Femur (tissue), 1 donor: ENCODE data around the gene RAMP3.
"Not testable (repeated sequence)": the region's sequence is repeated elsewhere in the genome, so short reads cannot be mapped to it uniquely, and the experiment has no call there.

Source experiments
- DNase-seq: peaks from one replicate; pipeline ENCODE4 v3.0.0-alpha.2; 2017

Gene RAMP3

GRCh38 chr7:45198986-45199385 lies 41.4 kb downstream of the RAMP3 start:
- DNase-seq = no peak

- DNase-seq = no peak
Measured at GRCh38 chr7:45199506-45199905, 41.9 kb downstream of the RAMP3 start.

DNA sequence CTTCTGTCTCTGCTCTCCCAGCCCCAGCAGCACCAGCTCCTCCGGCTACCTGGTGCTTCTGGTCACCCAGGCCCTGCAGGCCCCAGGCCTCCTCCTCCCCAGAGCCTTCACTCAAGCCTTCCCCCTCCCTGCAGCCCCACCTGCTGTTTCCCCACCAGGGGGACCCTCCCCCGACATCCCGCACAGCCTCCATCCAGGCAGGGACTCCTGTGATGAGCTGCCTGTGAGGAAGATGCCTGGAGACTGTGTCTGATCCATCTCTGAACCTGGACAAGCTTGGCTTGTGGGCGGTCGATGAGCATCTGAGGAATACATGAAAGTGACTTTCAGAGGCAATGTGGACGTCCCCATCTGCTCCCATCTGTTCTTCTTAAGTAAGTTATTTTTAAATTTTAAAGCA lies 45.0 kb downstream of the RAMP3 start:
- DNase-seq = no peak

DNA sequence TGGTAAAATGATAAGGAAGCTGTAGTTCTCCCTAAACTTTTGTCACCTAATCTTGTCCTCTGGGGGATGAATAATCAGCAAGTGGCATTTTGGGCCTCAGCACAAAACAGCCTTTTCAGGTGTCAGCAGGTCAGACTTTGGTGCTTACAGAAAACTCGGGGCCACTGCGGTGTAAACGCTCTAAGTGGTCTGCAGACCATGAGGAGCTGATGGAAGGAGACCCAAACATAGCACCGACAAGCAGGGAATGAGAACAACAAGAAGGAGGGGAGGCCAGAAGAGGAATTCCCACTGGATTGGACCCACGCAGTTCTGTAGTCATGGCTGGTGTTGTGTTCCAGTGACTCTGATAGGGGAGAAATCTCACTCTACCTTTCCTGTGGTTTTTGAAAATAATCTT lies 45.4 kb downstream of the RAMP3 start:
- DNase-seq = no peak

- DNase-seq = no peak
Measured at GRCh38 chr7:45203459-45203858, 45.9 kb downstream of the RAMP3 start.

GRCh38 chr7:45203936-45204445 lies 46.4 kb downstream of the RAMP3 start:
- no peak for DNase-seq

DNA sequence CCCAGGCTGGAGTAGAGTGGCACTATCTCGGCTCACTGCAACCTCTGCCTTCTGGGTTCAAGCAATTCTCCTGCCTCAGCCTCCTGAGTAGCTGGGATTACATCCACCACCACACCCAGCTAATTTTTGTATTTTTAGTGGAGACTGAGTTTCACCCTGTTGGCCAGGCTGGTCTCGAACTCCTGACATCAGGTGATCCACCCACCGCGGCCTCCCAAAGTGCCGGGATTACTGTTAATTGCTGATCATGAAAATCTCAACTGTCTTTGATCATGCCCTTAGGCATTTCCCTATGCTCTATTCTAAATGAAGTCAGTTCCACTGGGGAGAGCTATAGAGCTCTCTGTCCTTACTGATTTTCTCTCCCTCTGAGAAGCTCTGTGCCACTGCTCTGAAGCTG lies 48.7 kb downstream of the RAMP3 start:
- not testable (repeated sequence) for DNase-seq

DNA sequence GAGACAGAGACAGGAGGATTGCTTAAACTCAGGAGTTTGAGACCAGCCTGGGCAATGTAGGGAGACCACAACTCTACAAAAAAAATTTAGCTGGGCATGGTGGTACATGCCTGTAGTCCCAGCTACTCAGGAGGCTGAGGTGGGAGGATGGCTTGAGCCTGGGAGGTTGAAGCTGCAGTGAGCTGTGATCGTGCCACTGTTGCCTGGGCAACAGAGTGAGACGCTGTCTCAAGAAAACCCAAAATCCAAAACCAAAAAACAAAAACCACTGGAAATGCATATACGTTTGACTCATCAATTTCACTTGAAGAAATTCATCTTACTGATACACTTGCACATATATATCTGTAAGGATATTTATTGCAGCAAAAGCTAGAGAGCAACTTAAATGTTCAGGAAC lies 52.3 kb downstream of the RAMP3 start:
- not testable (repeated sequence) for DNase-seq

DNA sequence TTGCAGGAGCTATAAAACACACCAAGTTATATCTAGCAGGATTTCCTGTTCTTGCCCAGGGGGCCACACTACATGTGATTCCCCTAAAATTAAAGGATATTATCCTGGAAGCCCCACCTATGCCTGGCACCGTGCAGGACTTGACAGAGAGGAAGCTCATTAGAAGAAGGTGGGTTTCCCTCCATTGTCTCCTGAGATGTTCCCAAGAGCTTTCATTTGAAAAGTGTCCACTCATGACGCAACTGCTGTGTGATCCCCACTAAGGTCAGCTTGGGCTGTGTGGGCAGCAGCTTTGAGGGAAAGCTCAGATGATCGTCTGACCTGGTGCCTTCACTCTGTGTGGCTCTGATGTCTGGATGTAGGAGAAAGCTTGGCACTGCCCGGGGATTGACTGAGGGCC lies 53.5 kb downstream of the RAMP3 start:
- no peak for DNase-seq

DNA sequence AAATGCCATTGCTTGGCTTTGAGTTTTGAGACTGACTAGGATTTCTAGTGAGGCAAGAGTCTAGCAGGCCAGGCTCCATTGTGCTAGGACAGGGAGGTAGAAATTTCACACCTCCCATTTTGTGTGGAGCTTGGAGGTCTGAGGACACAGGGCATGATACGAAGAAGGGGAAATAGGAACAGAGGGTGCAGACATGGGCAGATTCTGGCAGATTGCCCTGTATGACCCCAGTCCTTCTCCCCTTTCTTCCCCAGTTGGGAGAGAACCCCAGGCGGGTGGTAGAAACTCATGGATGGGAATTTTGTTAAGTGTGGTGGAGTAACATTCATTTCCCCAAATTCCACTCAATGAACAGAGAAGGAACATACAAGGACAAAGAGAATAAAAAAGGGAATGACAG lies 54.4 kb downstream of the RAMP3 start:
- no peak for DNase-seq

GRCh38 chr7:45212606-45213005 lies 55.0 kb downstream of the RAMP3 start:
- no peak for DNase-seq

- no peak for DNase-seq
Measured at GRCh38 chr7:45215601-45216062, 58.0 kb downstream of the RAMP3 start.

- DNase-seq = no peak
Measured at GRCh38 chr7:45216181-45216580, 58.6 kb downstream of the RAMP3 start.

- DNase-seq = no peak
Measured at GRCh38 chr7:45216622-45217165, 59.1 kb downstream of the RAMP3 start.

- no peak for DNase-seq
Measured at GRCh38 chr7:45217358-45217757, 59.8 kb downstream of the RAMP3 start.

DNA sequence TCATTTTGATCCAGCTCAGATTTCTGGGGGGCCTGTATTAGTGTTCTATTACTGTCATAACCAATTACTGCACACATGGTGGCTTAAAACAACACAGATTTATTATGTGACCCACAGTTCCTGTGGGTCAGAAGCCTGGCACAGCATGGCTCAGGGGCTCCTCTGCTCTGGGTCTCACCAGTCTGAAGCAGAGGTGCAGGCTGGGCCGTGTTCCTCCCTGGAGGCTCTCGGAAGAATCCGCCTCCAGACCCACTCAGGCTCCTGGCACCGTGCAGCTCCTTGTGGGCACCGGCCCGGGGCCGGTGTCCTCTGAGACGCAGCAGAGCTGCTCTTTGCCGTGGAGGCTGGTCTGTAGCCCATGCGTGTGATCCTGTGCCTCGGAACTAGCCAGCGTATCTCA lies 61.5 kb downstream of the RAMP3 start:
- no peak for DNase-seq

DNA sequence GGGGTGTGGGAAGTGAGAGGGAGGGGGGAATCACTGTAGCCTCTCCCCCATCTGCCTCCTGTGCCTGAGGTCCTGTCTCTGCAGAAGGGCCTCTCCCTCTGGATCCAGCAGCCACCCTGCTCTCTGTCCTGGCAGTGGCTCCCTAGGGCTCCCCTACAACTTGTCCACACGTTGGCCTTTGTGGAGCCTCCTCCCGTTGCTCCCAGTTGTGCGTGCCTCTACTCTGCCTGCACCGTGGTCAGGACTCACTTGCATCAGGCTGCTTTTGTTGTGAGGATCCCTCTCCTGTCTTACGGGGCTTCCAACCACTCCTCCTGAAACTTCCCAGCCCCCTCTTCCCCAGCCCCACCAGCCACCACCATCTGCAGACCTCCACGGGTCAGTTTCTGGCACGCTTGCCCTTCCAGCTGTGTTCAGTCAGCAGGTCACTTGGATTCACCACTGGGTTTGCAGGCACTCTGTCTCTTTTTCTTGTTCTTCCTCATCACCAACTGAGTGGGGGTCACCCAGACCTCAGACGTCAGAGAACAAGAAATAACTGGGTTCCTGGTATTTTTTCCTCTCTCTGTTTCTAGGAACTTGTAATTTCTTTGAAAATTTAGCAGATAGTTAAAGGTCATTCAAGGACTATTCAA lies 62.3 kb downstream of the RAMP3 start:
- no peak for DNase-seq

GRCh38 chr7:45220846-45221618 lies 63.4 kb downstream of the RAMP3 start:
- DNase-seq = no peak

DNA sequence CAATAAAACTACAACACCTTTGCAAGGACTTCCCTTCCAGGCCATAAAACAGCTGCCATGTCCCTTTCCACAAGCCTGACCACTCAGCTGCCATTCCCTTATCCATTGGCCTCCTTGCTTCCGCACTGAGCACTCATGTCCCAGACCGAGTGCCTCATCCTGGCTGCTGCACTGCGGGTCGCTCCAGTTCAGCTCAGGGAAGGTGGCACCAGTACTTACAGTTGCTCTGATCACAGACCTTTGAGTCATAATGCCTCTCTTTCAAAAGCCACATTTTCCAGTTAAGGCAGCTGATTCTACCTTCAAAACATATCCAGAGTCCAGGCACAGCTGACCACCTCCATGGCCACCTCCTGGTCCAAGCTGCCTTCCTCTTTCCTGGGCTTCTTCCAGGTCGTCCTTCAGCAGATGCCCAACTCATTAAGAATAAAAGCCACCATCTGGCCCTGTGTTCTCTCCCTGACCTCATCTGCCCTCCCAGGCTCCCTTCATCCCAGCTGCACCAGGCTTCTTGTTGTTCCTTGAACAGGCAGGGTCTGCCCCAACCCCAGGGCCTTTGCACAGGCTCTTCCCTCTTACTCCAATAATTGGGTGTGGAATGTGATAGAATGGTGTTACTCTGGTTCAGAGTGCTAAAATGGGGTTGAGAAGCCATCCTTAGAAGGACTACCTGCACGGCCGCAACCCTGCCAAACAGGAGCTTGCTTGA lies 64.5 kb downstream of the RAMP3 start:
- no peak for DNase-seq

- no peak for DNase-seq
Measured at GRCh38 chr7:45223078-45223477, 65.5 kb downstream of the RAMP3 start.

- DNase-seq = no peak
Measured at GRCh38 chr7:45223728-45224630, 66.4 kb downstream of the RAMP3 start.

- no peak for DNase-seq
Measured at GRCh38 chr7:45224832-45225231, 67.2 kb downstream of the RAMP3 start.
